GM23248 (cell line): ENCODE measurements around the gene ELAC2. TPM values are rescaled to one million over a fixed set of nuclear protein-coding genes. Genes with fewer than 3 reads are reported as not detected.
A peak's percentile ranks its signal among the peaks of the same experiment; 100 is the strongest.

Experiments
- DNase-seq: peaks from one replicate; pipeline ENCODE4 v3.0.0-alpha.2; 2015
- H2AFZ ChIP-seq: fragments of 200-600 bp; sonication (generic); 2 replicates; pipeline ENCODE4 v1.6.1; 2016; ENCODE audit warnings: antibody characterized with exemption
- H3F3A ChIP-seq: fragments of 200-600 bp; sonication (generic); 2 replicates; pipeline ENCODE4 v1.6.1; 2016; ENCODE audit warnings: mild to moderate bottlenecking, antibody characterized with exemption, mixed run types; ENCODE audit not compliant: insufficient read depth
- H3K27ac ChIP-seq: fragments of 200-600 bp; sonication (generic); 2 replicates; pipeline ENCODE4 v1.5.1; 2016; ENCODE audit warnings: mild to moderate bottlenecking
- H3K27me3 ChIP-seq: fragments of 200-600 bp; sonication (generic); replicated peaks from 2 replicates; pipeline ENCODE4 v1.6.1; 2016; ENCODE audit warnings: mild to moderate bottlenecking; ENCODE audit not compliant: insufficient read depth
- H3K36me3 ChIP-seq: fragments of 200-600 bp; sonication (generic); 2 replicates; pipeline ENCODE4 v1.6.1; 2016; ENCODE audit warnings: low read depth, mild to moderate bottlenecking
- H3K4me1 ChIP-seq: fragments of 200-600 bp; sonication (generic); 2 replicates; pipeline ENCODE4 v1.6.1; 2016; ENCODE audit warnings: mild to moderate bottlenecking; ENCODE audit not compliant: insufficient read depth
- H3K4me2 ChIP-seq: fragments of 200-600 bp; sonication (generic); one replicate; pipeline ENCODE4 v1.6.1; 2016; ENCODE audit warnings: mild to moderate bottlenecking; ENCODE audit not compliant: unreplicated experiment
- H3K4me3 ChIP-seq: fragments of 200-600 bp; sonication (generic); 2 replicates; pipeline ENCODE4 v1.5.1; 2016; ENCODE audit warnings: mild to moderate bottlenecking
- H3K79me2 ChIP-seq: fragments of 200-600 bp; sonication (generic); 2 replicates; pipeline ENCODE4 v1.6.1; 2016; ENCODE audit warnings: mild to moderate bottlenecking; ENCODE audit not compliant: insufficient read depth
- H3K9ac ChIP-seq: fragments of 200-600 bp; sonication (generic); 2 replicates; pipeline ENCODE4 v1.6.1; 2016; ENCODE audit warnings: mild to moderate bottlenecking
- H3K9me2 ChIP-seq: fragments of 200-600 bp; sonication (generic); 2 replicates; pipeline ENCODE4 v1.6.1; 2016; ENCODE audit warnings: mixed run types, mild to moderate bottlenecking, moderate library complexity; ENCODE audit not compliant: insufficient read depth
- H3K9me3 ChIP-seq: fragments of 200-600 bp; sonication (generic); one replicate; pipeline ENCODE4 v1.6.1; 2017; ENCODE audit warnings: low read depth
- H4K20me1 ChIP-seq: fragments of 200-600 bp; sonication (generic); 2 replicates; pipeline ENCODE4 v1.6.0; 2016; ENCODE audit not compliant: insufficient read depth
- EZH2 ChIP-seq: fragments of 200-600 bp; sonication (generic); IDR thresholded peaks from 2 replicates; pipeline ENCODE4 v1.6.1; 2018; ENCODE audit warnings: antibody characterized with exemption, mild to moderate bottlenecking; ENCODE audit not compliant: insufficient read depth, poor library complexity, severe bottlenecking
- EZH2phosphoT487 ChIP-seq: fragments of 200-600 bp; sonication (generic); IDR thresholded peaks from 2 replicates; pipeline ENCODE4 v1.6.1; 2018; ENCODE audit warnings: antibody characterized with exemption, moderate library complexity, mild to moderate bottlenecking, low read depth; ENCODE audit not compliant: insufficient read depth
- WGBS, 2 experiments: methylation state at CpG; one replicate each; pipeline ENCODE4 v1.1.6; 2015 to 2017; ENCODE audit warnings: low lambda C conversion rate in 2 of 2, low coverage in 1 of 2; ENCODE audit errors: missing lambda C conversion rate in 2 of 2; 5-methylcytosine and 5-hydroxymethylcytosine counted together
- in situ Hi-C: fragments of 300-500 bp; cut with MboI; formaldehyde crosslinking; loops from 2 replicates; pipeline ENCODE4 v1.15.0; 2020
- polyA plus RNA-seq: library from polyadenylated mRNA; unstranded; fragments of >200 nt; fragmentation: Nextera tagmentation; extraction: Ambion mirVana; gene quantifications from 2 replicates; pipeline ENCODE4 v1.2.1, GENCODE V29; 2016
- total RNA-seq: library from RNA; depleted of rRNA; stranded (reverse); fragments of >200 nt; shearing (Covaris generic); gene quantifications from 2 replicates; pipeline ENCODE4 v1.2.3, GENCODE V29; 2014

ELAC2 gene
- total and polyA plus RNA-seq, 2 experiments from 2014 or later = 42.2 to 66.5 TPM

DNA sequence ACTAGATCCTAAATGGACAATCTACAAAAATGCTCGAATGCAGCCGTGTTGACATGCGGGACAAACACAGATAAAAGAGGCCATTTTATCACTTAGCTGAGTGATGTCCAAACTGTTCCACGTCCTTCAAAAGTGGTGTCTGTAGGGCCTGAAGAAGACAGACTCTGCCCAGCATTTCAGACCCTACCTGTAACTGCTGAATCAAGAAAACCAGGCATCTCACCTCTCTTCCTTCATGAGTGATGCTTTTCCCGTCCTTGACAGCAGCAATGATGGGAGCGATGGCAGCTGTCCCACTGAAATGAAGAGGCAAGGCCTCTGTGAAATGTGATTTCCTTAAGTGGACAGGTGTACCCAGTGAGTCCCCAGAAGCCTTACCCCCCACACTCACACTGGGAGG lies 12.3 kb downstream of the ELAC2 start:
- no peak overlapping the region for H3K27ac ChIP-seq
- no peaks in the 10 kb centered on the region for H3K27me3 ChIP-seq
- 93 to 100% methylated on average over 6 of the region's 6 CpGs for WGBS, 2 experiments
- H3K9me2 ChIP-seq = no peaks in the 10 kb centered on the region
- H3K4me3 ChIP-seq = no peak overlapping the region
- H3K79me2 ChIP-seq = no peaks in the 10 kb centered on the region
- H2AFZ ChIP-seq = no peak overlapping the region
- DNase-seq = no peak
- no peaks in the 10 kb centered on the region for H3K4me1 ChIP-seq
- in situ Hi-C loops = no loop called here
- H3K9me3 ChIP-seq = no peaks in the 10 kb centered on the region
- peaks cover 44% of the 10 kb centered on the region for H3K36me3 ChIP-seq
- no peaks in the 10 kb centered on the region for H4K20me1 ChIP-seq
- H3K4me2 ChIP-seq = no peak overlapping the region
- peaks cover 11% of the 10 kb centered on the region; the same call in 1 of the 2 replicates for H3F3A ChIP-seq
- TF ChIP-seq EZH2 (no peak), EZH2phosphoT487 (no peak)
- no peak overlapping the region for H3K9ac ChIP-seq

DNA sequence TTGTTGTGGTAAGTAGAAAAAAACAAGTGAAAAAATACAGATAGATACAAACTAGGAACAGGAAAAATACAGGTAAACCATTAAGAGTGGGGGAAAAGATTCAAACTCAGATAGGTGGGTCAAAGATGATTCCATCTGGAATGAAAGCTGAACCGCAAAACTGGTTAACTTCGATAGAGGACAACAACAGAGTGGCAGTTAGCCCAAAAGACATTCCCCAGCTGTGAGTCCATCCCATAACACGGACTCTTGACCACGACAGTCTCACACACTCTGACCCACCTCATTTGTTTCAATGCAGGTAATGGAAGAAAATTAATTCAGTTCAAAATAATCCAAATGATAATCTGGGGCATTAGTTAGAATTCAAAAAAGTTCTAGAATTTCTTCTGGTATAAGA lies 13.5 kb downstream of the ELAC2 start:
- in situ Hi-C loops = no loop called here
- no peak overlapping the region for H3K9ac ChIP-seq
- no peaks in the 10 kb centered on the region for H3K79me2 ChIP-seq
- WGBS, 2 experiments = 33 to 41% methylated on average over 4 of the region's 4 CpGs
- peaks cover 11% of the 10 kb centered on the region; the same call in 1 of the 2 replicates for H3F3A ChIP-seq
- no peaks in the 10 kb centered on the region for H3K27me3 ChIP-seq
- H3K27ac ChIP-seq = no peak overlapping the region
- no peaks in the 10 kb centered on the region for H3K9me2 ChIP-seq
- no peak overlapping the region for H3K4me3 ChIP-seq
- no peaks in the 10 kb centered on the region for H4K20me1 ChIP-seq
- peaks cover 42% of the 10 kb centered on the region for H3K36me3 ChIP-seq
- no peak overlapping the region for H2AFZ ChIP-seq
- no peaks in the 10 kb centered on the region for H3K4me1 ChIP-seq
- H3K9me3 ChIP-seq = no peaks in the 10 kb centered on the region
- DNase-seq = peak; percentile 23
- TF ChIP-seq EZH2 = no peak
- no peak for TF ChIP-seq EZH2phosphoT487
- no peak overlapping the region for H3K4me2 ChIP-seq

DNA sequence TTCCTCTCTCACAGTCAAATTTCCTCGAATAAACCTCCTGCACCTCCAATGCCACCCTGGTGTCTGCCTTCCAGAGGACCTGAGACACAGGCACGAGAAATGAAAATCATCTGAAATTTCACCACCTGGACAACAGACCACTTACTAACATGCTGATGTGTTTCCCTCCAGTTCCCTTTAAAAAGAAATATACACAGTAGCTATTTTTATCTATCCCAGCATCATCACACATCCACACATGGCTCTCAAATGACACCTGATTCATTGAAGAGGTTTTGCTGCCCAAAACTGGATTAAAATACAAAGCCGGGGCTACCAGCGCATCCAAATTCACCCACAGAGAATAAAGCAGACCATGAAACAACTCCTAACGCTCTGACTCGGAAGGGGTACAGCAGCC lies 13.9 kb downstream of the ELAC2 start:
- DNase-seq = no peak
- Histone ChIP-seq H3K27ac (no peak overlapping the region), H3K27me3 (no peaks in the 10 kb centered on the region), H3K4me2 (no peak overlapping the region), H4K20me1 (no peaks in the 10 kb centered on the region), H3K36me3 (peaks cover 43% of the 10 kb centered on the region), H3K79me2 (no peaks in the 10 kb centered on the region), H3K9me3 (no peaks in the 10 kb centered on the region), H3K4me3 (no peak overlapping the region), H3K9ac (no peak overlapping the region), H3F3A (0 out of 2 replicates have a peak, but pooled peaks cover 11% of the 10 kb centered on the region), H3K9me2 (no peaks in the 10 kb centered on the region), H2AFZ (no peak overlapping the region), H3K4me1 (no peaks in the 10 kb centered on the region)
- in situ Hi-C loops = no loop called here
- TF ChIP-seq EZH2phosphoT487 = no peak
- no peak for TF ChIP-seq EZH2
- 88% methylated on average over 6 of the region's 6 CpGs for WGBS, 2 experiments

DNA sequence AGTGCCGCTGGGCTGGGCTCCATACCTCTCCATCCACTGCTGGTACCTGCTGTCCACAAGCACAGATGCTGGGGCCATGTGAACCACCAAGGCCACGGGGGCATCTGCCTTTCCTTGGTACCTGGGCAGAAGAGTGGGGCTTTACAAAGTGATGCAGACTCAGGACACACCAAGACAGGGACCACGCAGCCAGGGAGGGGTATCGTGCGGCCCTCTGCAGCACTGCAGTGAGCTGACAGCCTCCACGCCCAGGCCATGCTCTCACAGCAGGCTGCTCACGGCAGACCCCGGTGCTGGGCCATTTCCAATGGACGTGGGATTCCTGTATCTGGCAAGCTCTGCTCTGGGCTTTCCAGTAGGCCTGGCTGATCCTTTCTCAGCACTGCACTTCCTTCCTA lies 14.4 kb downstream of the ELAC2 start:
- Histone ChIP-seq H3K36me3 (peaks cover 45% of the 10 kb centered on the region), H4K20me1 (no peaks in the 10 kb centered on the region), H3K79me2 (no peaks in the 10 kb centered on the region), H3K9me3 (no peaks in the 10 kb centered on the region), H2AFZ (no peak overlapping the region), H3K27me3 (no peaks in the 10 kb centered on the region), H3K27ac (no peak overlapping the region), H3K4me1 (no peaks in the 10 kb centered on the region), H3K9ac (no peak overlapping the region), H3K4me2 (no peak overlapping the region), H3F3A (0 out of 2 replicates have a peak, but pooled peaks cover 11% of the 10 kb centered on the region), H3K9me2 (no peaks in the 10 kb centered on the region), H3K4me3 (no peak overlapping the region)
- no peak for DNase-seq
- WGBS, 2 experiments = 70 to 73% methylated on average over 8 to 9 of the region's 9 CpGs
- TF ChIP-seq EZH2phosphoT487 (no peak), EZH2 (no peak)
- in situ Hi-C loops = no loop called here
